Measurements from ENCODE around the gene LRRC40.

DNA sequence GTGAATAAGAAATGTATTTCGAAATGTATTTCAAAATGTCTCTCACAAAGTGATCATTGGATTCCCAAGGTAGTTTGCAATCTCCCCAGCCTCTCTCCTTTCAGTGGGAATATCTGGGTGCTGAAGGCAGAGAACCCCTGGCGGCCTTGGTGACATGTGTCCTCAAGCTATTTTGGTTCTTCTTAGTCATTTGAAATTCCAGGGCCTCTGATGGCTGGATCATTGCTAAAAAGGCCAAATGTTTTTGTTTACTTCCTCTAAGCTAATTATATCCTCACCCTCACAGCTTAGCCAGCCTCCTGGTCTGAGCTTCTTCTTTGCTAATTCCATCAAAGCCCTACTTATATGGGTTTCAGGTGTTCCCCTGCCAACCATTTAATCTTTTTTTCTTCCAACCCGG is 71.2 kb downstream of the LRRC40 start:
- TF ChIP-seq EP300 (IDR thresholded peaks at IDR 0.05) (no peak), CTCF (IDR thresholded peaks at IDR 0.05) (no peak), POLR2A (IDR thresholded peaks at IDR 0.05) (no peak)

All from sigmoid colon (tissue), 4 donors.